HG03342 (cell line): ENCODE results near the gene ANKRD13A.

Experiments
- ATAC-seq: cut with Tn5 transposase; IDR thresholded peaks from one replicate; pipeline ENCODE4 v1.9.1; 2021; ENCODE audit warnings: mild to moderate bottlenecking, moderate library complexity; ENCODE audit not compliant: unreplicated experiment

Gene ANKRD13A

DNA sequence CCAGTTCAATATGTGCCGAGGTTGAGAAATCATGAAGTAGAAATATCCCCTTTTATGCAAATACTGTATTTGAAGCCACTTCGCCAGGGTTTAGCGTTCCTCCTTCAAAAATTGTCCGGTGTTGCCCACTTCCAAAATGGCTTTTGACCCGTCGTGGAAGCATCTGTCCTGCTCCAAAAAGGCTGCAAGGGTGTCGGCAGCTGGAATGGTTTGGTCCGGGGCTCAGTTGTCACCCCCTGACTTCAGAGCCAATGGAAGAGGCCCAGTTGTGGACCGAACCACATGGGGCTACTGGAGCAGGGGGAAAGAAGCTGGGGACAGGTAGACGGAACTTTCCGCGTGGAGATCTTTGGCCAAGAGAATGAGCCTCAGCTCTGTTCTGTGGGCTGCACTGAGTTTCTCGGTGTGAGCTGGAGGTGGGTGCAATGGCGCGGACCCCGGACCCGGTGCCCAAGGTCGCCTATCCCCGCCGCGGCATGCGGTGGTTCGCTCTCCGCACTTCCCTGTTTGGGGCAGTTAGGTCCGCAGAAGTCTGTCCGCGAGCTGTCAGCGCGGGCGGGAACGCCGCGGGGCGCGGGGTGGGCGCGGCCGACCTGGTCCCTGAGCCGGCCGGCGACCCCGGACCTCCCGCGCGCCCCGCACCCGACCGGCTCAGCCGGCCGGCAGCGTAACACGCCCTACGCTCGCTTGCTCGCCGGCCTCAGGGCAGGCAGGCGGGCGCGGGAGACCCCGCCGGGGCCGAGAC lies at the start of gene ANKRD13A:
TSS of gene ANKRD13A (plus strand) at position 527 of the 745 bp plus-strand sequence. CDS start 259 bp downstream, outside the sequence.
- ATAC-seq: peak; percentile 47

DNA sequence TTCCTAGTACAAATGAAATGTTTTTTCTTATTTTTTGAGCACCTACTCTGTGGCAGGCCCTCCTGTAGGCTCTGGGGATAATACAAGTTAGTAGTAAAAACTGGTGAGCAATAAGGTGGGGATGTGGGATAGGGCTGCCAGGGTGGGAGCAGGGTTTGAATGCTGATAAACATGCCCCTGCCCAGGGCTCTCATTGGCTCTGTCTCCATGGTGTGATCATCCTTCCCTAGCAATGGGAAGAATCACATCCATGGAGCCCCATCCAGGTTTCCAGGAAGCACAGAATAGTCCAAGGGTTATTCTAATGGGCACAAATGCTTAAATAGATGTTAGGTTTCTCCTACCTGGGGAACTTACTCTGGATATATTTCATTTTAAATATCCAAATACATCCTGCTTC lies 48.6 kb upstream of the ANKRD13A start:
- no peak for ATAC-seq

DNA sequence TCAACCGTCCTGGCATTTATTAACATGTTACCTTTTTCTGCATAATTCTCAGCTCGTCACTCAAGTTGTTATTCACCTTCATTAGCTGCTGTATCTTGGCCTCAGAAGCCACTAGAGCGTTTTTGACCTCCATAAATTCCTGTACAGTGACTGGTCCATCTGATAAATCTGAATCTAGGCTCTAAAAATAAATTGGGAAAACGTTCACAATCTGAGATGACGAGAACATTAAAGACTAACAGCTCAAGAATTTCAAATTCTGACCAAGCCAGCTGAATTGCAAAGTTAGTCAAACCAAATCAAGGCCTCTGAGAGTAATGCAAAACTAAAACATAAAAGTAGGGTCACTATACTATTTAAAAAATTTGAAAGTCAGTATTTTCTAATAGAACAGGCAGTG lies 48.1 kb upstream of the ANKRD13A start:
- ATAC-seq: no peak

DNA sequence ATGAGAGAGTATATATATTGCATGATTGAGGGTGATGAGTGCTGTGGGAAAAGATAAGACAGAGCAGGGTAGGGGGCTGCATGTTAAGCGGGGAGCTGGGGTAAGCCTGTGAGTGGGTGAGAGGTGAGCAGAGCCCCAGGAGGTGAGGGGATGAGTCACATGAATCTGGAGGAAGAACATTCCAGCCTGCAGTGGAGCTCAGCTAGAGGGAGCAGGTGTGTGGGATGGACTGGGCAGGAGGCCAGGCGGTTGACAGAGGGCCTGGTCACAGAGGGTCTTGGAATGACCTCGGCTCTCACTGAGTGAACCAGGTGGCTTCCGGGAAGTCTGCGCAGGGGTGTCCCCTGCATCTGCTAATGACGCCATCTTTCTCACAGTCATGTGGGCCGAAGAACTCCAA lies 47.5 kb upstream of the ANKRD13A start:
- ATAC-seq: no peak

DNA sequence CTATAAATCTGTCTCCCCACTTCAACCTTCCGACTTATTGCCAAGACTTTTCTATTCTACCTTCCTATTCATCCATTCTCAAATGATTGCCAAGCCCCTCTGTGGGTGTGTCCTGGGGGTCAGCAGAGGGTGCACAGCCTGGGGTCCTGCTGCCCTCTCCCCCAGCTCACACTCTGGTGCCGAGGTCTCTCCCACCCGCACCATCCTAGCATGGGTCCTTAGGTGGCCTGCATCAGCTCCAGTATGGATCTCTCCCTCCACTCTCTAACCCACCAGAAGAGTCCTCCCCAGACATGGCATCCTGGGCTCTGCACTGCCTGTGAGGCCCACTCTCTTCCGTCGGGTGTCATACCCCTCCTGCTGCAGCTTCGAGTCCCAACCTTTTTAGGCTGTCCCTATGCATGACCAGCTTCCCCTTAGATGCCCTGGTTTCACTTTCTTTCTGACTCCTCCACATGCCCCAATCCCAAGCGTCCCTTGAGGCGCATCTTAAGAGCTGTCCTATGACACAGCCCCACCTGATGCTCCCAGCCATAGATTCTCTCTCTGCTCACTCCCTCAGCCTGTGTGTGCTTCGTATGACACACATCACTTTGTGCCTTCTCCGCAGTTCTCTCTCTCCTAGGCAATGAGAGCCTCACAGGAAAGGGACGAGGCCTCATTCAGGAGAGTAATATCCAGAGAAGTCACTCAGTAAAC lies 46.9 kb upstream of the ANKRD13A start:
- no peak for ATAC-seq

DNA sequence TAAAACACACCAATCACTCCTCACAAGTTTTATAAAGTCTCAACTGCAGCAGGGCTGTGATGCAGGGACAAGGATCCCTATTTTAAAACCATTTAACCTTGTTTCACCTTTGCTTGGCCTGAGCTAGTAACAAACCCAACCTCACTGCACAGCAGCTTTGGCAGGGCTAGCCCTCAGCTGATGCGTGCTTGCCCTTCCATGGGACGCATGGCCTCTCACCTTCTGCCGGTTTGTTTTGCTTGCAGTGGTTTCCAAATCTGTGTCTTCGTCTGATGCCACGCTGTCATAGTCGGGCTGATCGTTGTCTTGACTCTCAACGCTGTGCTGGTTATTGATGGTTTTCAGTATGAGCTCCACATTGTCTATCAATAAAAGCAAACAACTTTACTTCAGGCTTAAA lies 46.4 kb upstream of the ANKRD13A start:
- ATAC-seq: no peak

DNA sequence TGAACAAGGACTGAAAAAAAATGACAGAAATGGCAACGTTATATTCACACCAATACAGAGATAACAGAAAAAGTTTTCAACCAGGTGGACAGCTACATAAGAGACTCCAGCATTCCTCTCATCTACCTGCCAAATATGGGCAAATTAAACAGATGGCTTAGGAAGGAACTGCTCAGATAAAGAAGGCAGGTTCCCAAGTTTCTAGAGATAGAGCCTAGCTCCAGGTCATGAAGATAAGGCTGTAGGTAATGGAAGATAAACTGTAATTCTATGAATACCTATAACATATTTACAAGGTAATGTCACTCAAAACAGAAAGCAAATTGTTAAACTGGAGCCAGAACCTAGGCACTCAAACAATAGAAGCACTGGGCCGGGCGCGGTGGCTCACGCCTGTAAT lies 45.6 kb upstream of the ANKRD13A start:
- ATAC-seq: no peak

DNA sequence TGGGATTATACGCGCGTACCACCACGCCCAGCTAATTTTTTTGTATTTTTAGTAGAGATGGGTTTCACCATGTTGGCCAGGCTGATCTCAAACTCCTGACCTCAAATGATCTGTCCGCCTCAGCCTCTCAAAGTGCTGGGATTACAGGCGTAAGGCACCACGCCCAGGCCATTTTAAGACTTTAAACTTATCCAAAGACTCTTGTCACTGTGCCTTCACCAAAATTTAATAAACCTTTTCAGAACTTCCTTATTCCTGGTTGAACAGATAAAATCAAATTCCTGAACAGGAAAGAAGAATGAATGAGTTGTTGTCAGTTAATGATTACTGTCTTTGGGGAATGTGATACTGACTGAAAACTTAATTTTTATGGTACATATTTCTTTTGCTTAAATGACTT lies 40.9 kb upstream of the ANKRD13A start:
- ATAC-seq: no peak

DNA sequence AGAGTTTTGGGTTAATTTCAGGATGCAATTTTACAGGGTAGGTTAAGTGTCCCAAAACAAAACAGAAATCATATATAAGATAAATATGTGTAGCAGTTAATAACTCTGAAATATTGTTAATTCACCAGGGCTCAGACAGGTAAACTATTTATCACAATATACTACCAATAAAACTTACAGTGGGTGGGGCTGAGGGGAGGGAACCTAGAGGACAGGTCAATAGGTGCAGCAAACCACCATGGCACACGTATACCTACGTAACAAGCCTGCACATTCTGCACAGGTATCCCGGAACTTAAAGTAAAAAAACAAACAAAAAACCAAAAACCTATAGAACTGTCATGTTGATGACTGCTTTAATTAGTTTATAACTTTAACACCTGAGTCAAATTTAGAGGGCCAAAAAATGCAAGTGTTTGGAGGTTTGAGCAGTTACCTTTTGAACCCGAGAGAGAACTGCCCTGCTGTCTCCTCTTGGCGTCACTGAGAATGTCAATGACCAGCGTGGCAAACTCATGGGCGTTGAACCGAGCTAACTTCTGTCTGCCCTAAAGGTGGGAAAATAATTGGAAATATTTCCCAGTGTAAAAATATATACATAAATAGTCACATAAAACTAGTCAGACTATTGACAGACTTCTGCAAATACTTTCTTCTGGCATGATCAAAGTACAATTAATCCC lies 39.7 kb upstream of the ANKRD13A start:
- no peak for ATAC-seq

DNA sequence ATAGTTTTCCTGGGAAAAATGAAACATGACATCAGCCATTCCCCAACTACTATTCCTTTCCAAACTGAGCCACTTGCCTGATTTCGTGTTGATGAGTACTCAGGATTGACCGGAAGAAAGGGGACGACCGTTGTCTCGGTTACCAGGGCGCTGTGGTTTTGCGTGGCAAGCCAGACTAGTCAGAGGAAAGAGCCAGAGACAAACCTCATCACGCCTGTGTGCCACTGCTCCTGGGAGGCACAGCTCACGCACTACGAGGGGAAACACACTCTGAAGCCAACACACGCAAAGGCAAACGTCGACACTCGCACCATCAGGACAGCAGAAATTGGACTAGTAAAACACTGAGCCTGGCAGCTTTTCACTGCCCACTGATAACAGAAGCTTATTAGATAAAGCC lies 38.0 kb upstream of the ANKRD13A start:
- ATAC-seq: no peak

DNA sequence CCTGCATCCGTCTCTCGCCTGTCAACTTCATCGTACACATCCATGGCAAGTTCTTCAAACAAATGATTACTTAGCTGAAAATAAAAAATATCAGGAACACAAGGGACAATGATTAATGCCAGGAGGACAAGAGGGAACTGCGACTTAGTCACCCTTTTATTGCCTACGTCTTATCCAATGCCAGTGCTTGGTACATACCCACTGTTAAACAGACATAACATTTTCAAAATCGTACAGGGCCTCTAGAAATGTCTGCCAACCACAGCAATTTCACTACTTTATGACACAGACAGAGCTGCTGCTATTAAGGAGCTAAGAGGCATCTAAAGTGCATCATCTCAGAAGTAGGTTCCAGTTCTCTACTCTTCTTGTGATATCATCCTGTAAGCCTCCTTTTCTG lies 37.6 kb upstream of the ANKRD13A start:
- ATAC-seq: no peak

DNA sequence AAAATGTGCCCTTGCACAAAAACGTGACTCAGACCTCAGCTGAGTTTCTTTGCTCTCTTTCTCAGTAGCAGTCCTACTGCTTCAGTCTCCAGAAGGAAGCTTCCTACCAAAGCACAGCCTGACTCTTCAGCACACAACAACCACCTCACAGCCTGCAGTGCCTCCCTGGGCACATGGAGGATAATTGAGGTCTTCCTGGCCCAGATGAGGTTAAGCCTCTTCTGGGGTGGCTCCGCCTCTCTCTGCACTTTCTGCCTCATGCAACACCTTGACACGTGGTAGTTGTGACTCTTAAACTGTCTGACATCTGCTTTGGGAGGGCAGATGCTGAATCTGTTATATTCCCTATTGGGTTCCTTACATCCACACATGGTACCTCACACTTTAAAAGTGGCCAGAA lies 36.8 kb upstream of the ANKRD13A start:
- no peak for ATAC-seq

DNA sequence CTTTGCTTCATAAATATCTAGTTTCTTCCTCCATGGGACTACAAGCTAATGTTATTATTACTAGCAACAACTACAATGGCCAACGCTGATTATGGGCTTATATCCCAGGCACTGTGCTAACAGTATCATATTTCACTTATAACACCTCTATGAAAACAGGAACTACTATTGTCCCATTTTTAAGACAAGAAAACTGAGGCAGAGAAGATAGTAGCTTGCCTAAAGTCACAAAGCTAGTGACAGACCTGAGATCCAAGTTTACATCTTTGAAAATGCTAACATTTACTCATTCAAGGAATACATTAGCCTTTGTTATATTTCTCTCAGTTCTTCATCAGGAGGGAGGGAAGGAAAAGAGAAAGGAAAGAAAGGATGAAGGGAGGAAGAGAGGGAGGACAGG lies 35.9 kb upstream of the ANKRD13A start:
- no peak for ATAC-seq

DNA sequence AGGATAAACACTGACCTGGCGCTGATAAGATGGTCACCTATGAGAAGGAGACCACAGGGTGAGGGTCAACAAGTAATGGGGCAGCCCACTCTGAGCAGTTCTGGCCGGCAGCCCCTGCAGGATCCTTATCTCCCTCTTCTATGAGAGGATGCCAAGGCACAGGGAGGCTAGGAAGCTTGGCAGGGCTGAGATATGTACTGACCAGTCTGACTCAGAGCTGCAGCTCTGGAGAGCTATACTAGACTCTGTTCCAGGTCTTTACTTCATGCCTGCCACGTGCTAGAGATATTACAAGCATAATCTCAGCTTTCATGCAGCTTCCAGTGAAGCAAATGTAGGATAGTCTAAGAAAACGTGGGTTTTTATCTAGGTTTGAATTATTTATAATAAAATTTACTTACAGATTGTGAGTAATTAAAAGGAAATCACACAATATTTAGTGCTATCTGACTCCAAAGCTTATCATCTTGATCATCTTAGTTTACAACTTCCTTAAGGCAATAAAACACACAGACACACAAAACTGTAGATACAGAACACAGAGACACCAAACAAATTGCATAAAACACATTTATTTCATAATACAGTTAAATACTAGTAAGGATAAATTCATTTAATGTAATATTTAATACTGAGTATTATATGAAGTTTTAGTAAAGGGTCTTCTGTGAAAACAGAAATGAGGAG lies 35.3 kb upstream of the ANKRD13A start:
- no peak for ATAC-seq

DNA sequence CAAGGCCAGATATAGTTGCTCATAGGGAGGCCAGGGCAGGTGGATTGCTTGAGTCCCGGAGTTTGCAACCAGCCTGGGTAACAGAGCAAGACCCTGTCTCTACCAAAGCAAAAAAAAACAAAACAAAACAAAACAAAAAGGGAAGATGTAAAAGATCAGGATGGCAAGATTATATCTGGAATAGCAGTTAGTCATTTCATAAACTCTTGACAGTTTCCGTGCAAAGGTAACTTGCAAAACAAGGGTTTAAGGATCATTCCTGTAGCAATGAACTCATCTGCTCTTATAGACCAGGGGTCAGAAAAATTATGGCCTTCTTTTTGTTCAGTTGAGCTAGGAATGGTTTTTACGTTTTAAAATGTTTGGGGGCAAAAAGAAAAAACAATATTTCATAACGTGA lies 32.7 kb upstream of the ANKRD13A start:
- ATAC-seq: no peak

DNA sequence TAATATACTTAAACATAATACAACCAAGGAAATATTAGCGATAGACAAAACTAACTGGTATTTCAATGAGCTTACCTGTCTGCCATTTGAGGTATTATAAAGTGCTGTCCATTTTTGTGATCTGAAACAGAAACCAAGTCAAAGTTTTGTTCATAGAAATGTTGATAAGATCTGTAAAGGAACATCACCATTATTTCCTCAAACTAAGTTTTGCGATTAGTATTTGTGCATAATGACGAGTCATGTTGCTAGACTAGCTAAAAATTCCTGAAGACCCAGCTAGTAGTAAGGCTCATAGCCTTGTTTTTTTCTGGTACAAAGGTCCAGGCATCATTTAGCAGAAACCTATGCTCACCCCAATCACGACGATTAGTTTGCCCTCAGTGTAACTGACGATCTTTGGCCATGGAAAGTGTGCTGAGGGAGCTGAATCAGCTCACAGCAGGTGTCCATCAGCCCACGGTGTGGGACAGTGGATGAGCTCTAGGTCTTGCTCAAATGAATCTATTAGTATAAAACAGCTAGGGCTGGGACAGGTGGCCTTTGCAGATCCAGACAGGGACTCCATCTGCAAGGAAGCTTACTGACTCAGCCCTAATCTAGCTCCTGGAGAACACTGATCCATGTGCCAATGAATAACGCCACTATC lies 31.7 kb upstream of the ANKRD13A start:
- no peak for ATAC-seq

DNA sequence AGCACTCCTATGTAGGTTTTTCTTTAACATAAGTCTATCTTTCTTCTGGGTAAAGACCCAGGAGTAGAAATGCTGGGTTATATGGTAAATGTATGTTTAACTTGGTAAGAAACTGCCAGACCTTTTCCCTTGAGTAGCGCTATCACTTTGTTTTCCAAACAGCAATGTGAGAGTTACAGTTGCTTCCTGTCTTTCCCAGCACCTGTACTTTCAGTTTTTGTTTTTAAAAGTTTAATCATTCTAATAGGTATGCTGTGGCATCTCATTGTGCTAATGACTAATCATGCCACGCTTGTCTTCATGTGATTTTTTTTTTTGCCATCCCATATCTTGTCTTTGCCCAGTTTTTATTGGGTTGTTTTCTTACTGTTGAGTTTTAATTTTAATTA lies 31.2 kb upstream of the ANKRD13A start:
- ATAC-seq: no peak

DNA sequence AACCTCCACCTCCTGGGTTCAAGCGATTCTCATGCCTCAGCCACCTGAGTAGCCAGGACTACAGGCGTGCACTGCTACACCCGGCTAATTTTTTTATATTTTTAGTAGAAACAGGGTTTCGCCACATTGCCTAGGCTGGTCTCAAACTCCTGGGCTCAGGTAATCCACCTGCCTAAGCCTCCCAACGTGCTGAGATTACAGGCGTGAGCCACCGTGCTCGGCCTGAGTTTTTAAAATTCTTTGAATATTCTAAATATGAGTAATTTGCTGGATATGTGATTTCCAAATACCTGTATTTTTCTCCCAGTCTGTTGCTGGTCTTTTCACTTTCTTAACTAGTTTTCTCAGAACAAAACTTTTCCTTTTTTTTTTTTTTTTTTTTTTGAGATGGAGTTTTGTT lies 30.4 kb upstream of the ANKRD13A start:
- ATAC-seq: no peak

DNA sequence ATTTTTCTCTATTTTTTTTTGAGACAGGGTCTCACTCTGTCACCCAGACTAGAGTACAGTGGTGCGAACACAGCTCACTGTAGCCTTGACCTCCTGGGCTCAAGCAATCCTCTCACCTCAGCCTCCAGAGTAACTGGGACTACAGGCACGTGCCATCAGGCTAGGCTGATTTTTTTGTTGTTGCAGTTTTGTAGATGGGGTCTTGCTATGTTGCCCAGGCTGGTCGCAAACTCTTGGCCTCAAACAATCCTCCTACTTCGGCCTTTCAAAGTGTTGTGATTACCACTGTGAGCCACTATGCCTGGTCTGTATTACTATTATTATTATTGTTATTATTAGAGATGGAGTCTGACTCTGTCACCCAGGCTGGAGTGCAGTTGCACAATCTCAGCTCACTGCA lies 26.4 kb upstream of the ANKRD13A start:
- no peak for ATAC-seq

DNA sequence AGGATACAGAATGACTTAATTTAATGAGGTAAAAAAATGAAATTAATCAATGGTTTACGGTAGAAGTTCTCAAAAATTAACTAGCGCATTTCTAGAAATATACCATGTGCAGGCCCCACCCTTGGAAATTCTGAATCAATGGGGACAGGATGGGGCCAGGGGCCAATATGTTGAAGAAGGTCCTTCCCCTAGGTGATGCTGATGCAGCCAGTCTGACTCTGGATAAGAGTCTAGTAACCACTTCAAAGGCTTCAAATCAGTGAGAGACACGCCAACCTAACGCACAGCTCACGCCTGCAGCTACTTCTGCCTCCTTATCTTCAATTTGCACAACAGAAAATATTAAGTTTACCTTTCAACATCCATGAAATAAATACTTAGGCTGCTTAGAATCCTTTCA lies 17.9 kb upstream of the ANKRD13A start:
- no peak for ATAC-seq

DNA sequence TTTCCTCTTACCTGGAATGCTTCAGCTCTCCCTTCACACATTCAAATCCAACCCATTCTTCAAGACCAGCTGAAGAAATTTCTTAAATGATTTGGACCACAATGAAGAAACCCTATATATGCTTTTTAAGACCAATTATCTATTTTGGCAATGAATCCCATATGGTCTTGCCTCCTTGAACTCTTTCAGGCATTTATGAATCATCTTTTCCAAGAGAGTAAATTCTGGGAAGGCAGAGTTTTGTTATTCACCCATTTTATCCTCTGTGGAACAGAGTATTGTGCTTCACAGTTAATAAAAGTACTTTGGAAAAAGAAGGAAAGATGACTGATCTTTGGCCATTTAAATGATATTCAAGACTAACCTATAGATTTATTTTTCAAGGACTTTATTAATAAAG lies 17.0 kb upstream of the ANKRD13A start:
- ATAC-seq: no peak
